Stomach (tissue), 9 donors: Measurements from ENCODE around the gene CCDC134. TPM values are rescaled to one million over a fixed set of nuclear protein-coding genes. Genes with fewer than 3 reads are reported as not detected.

Experiments used
- DNase-seq, 2 donors: peaks; one replicate each; pipeline versions ENCODE4 v3.0.0 to v3.0.0-alpha.2; 2013 to 2019
- H3K27ac ChIP-seq, 5 donors: fragments of 200-600 bp in 4 of 5; sonication (generic) in 4 of 5; one replicate each; pipeline ENCODE4 v1.5.1; 2013 to 2019; ENCODE audit warnings: mild to moderate bottlenecking in 1 of 5, moderate library complexity in 1 of 5
- H3K27me3 ChIP-seq, 3 donors: fragments of 200-600 bp; sonication (generic); one replicate each; pipeline ENCODE4 v1.5.1; 2017 to 2019; ENCODE audit warnings: mixed run types in 1 of 3
- H3K36me3 ChIP-seq, 4 donors: fragments of 200-600 bp; sonication (generic); 1 replicate in 3 of 4; 2 replicates in 1 of 4; pipeline ENCODE4 v1.5.1; 2016 to 2019
- H3K4me1 ChIP-seq, 4 donors: fragments of 200-600 bp; sonication (generic); one replicate each; pipeline ENCODE4 v1.5.1; 2016 to 2019
- H3K4me3 ChIP-seq, 4 donors: fragments of 200-600 bp; sonication (generic) in 3 of 4; one replicate each; pipeline ENCODE4 v1.5.1; 2016 to 2019; ENCODE audit warnings: mild to moderate bottlenecking in 1 of 4
- H3K9me3 ChIP-seq, 4 donors: fragments of 200-600 bp; sonication (generic); one replicate each; pipeline ENCODE4 v1.5.1; 2016 to 2019
- CTCF ChIP-seq, 7 experiments: fragments of 450-650 bp in 4 of 7; fragments of 200-600 bp in 3 of 7; sonication (generic) in 3 of 7; IDR thresholded peaks; one replicate each; pipeline ENCODE4 v1.5.1; 2016 to 2019; ENCODE audit warnings: antibody characterized with exemption in 7 of 7, control low read depth in 2 of 7, mild to moderate bottlenecking in 1 of 7
- EP300 ChIP-seq: sonication (generic); formaldehyde crosslinking; IDR thresholded peaks from one replicate; pipeline ENCODE4 v1.6.1; 2017; ENCODE audit warnings: antibody characterized with exemption
- POLR2A ChIP-seq, 4 donors: fragments of 450-650 bp; IDR thresholded peaks; one replicate each; pipeline ENCODE4 v1.6.1; 2016; ENCODE audit warnings: antibody characterized with exemption in 4 of 4, control low read depth in 2 of 4, mild to moderate bottlenecking in 1 of 4, moderate library complexity in 1 of 4
- POLR2AphosphoS5 ChIP-seq, 3 donors: sonication (generic); formaldehyde crosslinking; IDR thresholded peaks; one replicate each; pipeline ENCODE4 v1.6.1; 2016; ENCODE audit warnings: antibody characterized with exemption in 3 of 3
- WGBS, 5 donors: extraction: QIAGEN DNeasy Blood & Tissue Kit in 3 of 5; methylation state at CpG; one replicate each; pipeline versions ENCODE4 v1.1.5 to v1.1.7; 2013 to 2018; 5-methylcytosine and 5-hydroxymethylcytosine counted together
- intact Hi-C: fragments of 100-400 bp; cut with DNase I; formaldehyde crosslinking; loops from one replicate; pipeline ENCODE4 v1.15.1; 2023; ENCODE audit warnings: low total_unique reads
- polyA plus RNA-seq, 3 donors: library from polyadenylated mRNA; stranded (reverse); fragments of 200-250 nt; gene quantifications; one replicate each; pipeline ENCODE4 v1.2.3, GENCODE V29; 2013
- total RNA-seq, 5 donors: library from RNA; depleted of rRNA; stranded (reverse); fragments of >200 nt; gene quantifications; one replicate each; pipeline versions ENCODE4 v1.1.0 to v1.2.3, GENCODE V29; 2014 to 2016
- donor health status: healthy with polysubstance abuse.
- donor health status: Bipolar disorder and iron deficiency.
- donor health status: healthy.

CCDC134 gene
- total and polyA plus RNA-seq, 8 donors, result 1.6 to 16.5 (median 7.4) TPM; not detected in 2

GRCh38 chr22:41782751-41783150 is 17.7 kb upstream of the CCDC134 start:
- Histone ChIP-seq H3K4me3 (no peak overlapping the region), H3K27me3 (peaks cover 0 to 3% (median 0%) of the 10 kb centered on the region in 3 donors), H3K27ac (no peak overlapping the region), H3K4me1 (peaks cover 0 to 12% (median 0%) of the 10 kb centered on the region in 4 donors), H3K9me3 (no peaks in the 10 kb centered on the region), H3K36me3 (no peaks in the 10 kb centered on the region)
- 83 to 88% (median 84%) methylated on average over 2 of the region's 2 CpGs for WGBS, 5 donors
- intact Hi-C loops, result no loop called here
- no peak for DNase-seq
- no peak for TF ChIP-seq POLR2A (IDR thresholded peaks at IDR 0.05)
- TF ChIP-seq EP300, result no peak
- TF ChIP-seq CTCF (IDR thresholded peaks at IDR 0.05), result no peak
- TF ChIP-seq POLR2AphosphoS5 (IDR thresholded peaks at IDR 0.05), result no peak

GRCh38 chr22:41787331-41787730 is 13.1 kb upstream of the CCDC134 start:
- intact Hi-C loops, result no loop called here
- H3K9me3 ChIP-seq, result no peaks in the 10 kb centered on the region
- H3K27ac ChIP-seq, result no peak overlapping the region
- no peaks in the 10 kb centered on the region for H3K4me1 ChIP-seq
- 69 to 80% (median 77%) methylated on average over 2 of the region's 2 CpGs for WGBS, 5 donors
- H3K36me3 ChIP-seq, result no peaks in the 10 kb centered on the region
- no peak overlapping the region for H3K4me3 ChIP-seq
- H3K27me3 ChIP-seq, result no peaks in the 10 kb centered on the region
- DNase-seq, result no peak
- no peak for TF ChIP-seq POLR2A (IDR thresholded peaks at IDR 0.05)
- no peak for TF ChIP-seq POLR2AphosphoS5 (IDR thresholded peaks at IDR 0.05)
- TF ChIP-seq EP300, result no peak
- TF ChIP-seq CTCF (IDR thresholded peaks at IDR 0.05), result no peak

GRCh38 chr22:41793871-41794270 is 6.6 kb upstream of the CCDC134 start:
- no peak for DNase-seq
- Histone ChIP-seq H3K27me3 (no peaks in the 10 kb centered on the region), H3K36me3 (no peaks in the 10 kb centered on the region), H3K27ac (no peak overlapping the region), H3K4me3 (no peak overlapping the region), H3K9me3 (no peaks in the 10 kb centered on the region), H3K4me1 (no peaks in the 10 kb centered on the region)
- intact Hi-C loops, result no loop called here
- no peak for TF ChIP-seq CTCF (IDR thresholded peaks at IDR 0.05)
- no peak for TF ChIP-seq POLR2A (IDR thresholded peaks at IDR 0.05)
- TF ChIP-seq EP300, result no peak
- no peak for TF ChIP-seq POLR2AphosphoS5 (IDR thresholded peaks at IDR 0.05)
- WGBS, 5 donors, result 86 to 95% (median 90%) methylated on average over 3 of the region's 3 CpGs

GRCh38 chr22:41798736-41799135 is 1.7 kb upstream of the CCDC134 start:
- intact Hi-C loops, result no loop called here
- Histone ChIP-seq H3K27ac (no peak overlapping the region), H3K27me3 (no peaks in the 10 kb centered on the region), H3K36me3 (no peaks in the 10 kb centered on the region), H3K4me3 (no peak overlapping the region), H3K4me1 (peaks cover 20 to 26% (median 24%) of the 10 kb centered on the region in 4 donors), H3K9me3 (no peaks in the 10 kb centered on the region)
- WGBS, 5 donors, result 89 to 100% (median 97%) methylated on average over 2 of the region's 2 CpGs
- TF ChIP-seq POLR2AphosphoS5 (IDR thresholded peaks at IDR 0.05), result no peak
- no peak for TF ChIP-seq POLR2A (IDR thresholded peaks at IDR 0.05)
- TF ChIP-seq EP300, result no peak
- TF ChIP-seq CTCF (IDR thresholded peaks at IDR 0.05), result no peak
- DNase-seq, result no peak
